Measurements from ENCODE around the gene SNX8.

GRCh38 chr7:2251841-2252771 is 62.1 kb downstream of the SNX8 start:
- TF ChIP-seq EZH2 (IDR thresholded peaks at IDR 0.05; ENCODE audit: insufficient read depth, poor library complexity, severe bottlenecking) (no peak), EZH2phosphoT487 (IDR thresholded peaks at IDR 0.05; ENCODE audit: insufficient read depth, low read depth) (no peak)
